Measurements from ENCODE around the gene TOGARAM2.

DNA sequence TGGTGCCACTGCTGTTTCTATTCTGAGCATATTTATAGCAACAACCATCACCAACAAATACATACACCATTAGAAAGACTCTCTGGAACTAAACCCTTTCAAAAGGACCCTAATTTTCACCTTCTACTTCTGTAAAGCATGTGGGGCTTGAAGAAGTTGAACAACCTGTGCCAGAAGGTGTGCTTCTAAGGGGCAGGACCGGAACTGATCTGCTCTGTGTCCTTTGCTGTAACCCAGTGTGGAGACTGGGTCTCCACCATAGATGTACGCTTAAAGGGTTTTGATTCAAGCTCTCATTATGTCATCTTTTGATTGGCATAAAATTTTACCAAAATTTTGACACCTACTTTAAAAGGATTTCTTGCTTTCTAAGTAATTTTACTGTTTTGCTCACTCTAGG lies 46.3 kb upstream of the TOGARAM2 start:
- TF ChIP-seq, protein P1, sequence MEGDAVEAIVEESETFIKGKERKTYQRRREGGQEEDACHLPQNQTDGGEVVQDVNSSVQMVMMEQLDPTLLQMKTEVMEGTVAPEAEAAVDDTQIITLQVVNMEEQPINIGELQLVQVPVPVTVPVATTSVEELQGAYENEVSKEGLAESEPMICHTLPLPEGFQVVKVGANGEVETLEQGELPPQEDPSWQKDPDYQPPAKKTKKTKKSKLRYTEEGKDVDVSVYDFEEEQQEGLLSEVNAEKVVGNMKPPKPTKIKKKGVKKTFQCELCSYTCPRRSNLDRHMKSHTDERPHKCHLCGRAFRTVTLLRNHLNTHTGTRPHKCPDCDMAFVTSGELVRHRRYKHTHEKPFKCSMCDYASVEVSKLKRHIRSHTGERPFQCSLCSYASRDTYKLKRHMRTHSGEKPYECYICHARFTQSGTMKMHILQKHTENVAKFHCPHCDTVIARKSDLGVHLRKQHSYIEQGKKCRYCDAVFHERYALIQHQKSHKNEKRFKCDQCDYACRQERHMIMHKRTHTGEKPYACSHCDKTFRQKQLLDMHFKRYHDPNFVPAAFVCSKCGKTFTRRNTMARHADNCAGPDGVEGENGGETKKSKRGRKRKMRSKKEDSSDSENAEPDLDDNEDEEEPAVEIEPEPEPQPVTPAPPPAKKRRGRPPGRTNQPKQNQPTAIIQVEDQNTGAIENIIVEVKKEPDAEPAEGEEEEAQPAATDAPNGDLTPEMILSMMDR (IDR thresholded peaks at IDR 0.05), result no peak
- TF ChIP-seq POLR2A (IDR thresholded peaks at IDR 0.05), result no peak

Measured in testis (tissue), 2 donors.